GM19099 (cell line): ENCODE data around the gene CUBN.
A peak's percentile ranks its signal among the peaks of the same experiment; 100 is the strongest.

Source experiments
- POLR2A ChIP-seq: IDR thresholded peaks from 3 replicates; pipeline ENCODE4 v1.6.1; 2011; ENCODE audit warnings: low read depth; ENCODE audit not compliant: insufficient read length; ENCODE audit errors: extremely low read depth

CUBN gene

GRCh38 chr10:16910793-16911164 lies 218.8 kb downstream of the CUBN start:
- no peak for TF ChIP-seq POLR2A

GRCh38 chr10:16909961-16910792 lies 219.4 kb downstream of the CUBN start:
- TF ChIP-seq POLR2A, result no peak

GRCh38 chr10:16909271-16909767 lies 220.3 kb downstream of the CUBN start:
- TF ChIP-seq POLR2A, result no peak

- TF ChIP-seq POLR2A, result no peak
These were observed 221.9 kb downstream of the CUBN start for GRCh38 chr10:16907687-16908086.

- no peak for TF ChIP-seq POLR2A
These were observed 224.3 kb downstream of the CUBN start for GRCh38 chr10:16905320-16905719.

- no peak for TF ChIP-seq POLR2A
These were observed 225.0 kb downstream of the CUBN start for GRCh38 chr10:16904639-16905061.

- TF ChIP-seq POLR2A, result no peak
These were observed 225.6 kb downstream of the CUBN start for GRCh38 chr10:16904049-16904448.

GRCh38 chr10:16902606-16903005 lies 227.0 kb downstream of the CUBN start:
- TF ChIP-seq POLR2A, result no peak

- TF ChIP-seq POLR2A, result no peak
These were observed 228.5 kb downstream of the CUBN start for GRCh38 chr10:16901106-16901505.

GRCh38 chr10:16896993-16897392 lies 232.6 kb downstream of the CUBN start:
- no peak for TF ChIP-seq POLR2A

- no peak for TF ChIP-seq POLR2A
These were observed 234.8 kb downstream of the CUBN start for GRCh38 chr10:16894821-16895220.

GRCh38 chr10:16893664-16894063 lies 235.9 kb downstream of the CUBN start:
- TF ChIP-seq POLR2A, result no peak

GRCh38 chr10:16891375-16892313 lies 238.0 kb downstream of the CUBN start:
- TF ChIP-seq POLR2A, result peak; percentile 47

- TF ChIP-seq POLR2A, result no peak
These were observed 238.9 kb downstream of the CUBN start for GRCh38 chr10:16890691-16891090.

- no peak for TF ChIP-seq POLR2A
These were observed 242.0 kb downstream of the CUBN start for GRCh38 chr10:16887565-16887964.
